ENCODE data around the gene PNMT.
A peak's percentile ranks its signal among the peaks of the same experiment; 100 is the strongest.

PNMT gene

DNA sequence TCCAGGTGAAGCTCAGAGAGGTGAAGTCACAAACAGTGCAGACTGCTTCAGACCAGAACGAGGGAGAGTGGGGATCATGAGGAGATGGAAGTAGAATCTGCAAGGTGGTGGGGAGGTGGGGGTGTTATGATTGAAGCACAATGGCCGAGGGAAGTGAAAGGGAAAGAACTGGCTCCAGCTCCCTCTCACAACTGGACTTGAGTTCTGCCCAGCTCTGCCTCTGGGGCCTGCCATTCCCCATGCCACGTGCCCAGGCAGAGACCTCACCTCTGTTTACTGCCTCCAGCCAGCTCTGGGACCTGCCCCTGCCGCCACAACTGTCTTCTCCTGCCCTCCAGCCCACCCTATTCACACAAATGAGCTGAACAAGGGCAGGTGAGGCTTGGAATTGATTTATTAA lies 2.5 kb downstream of the PNMT start:
- no peak for DNase-seq

DNA sequence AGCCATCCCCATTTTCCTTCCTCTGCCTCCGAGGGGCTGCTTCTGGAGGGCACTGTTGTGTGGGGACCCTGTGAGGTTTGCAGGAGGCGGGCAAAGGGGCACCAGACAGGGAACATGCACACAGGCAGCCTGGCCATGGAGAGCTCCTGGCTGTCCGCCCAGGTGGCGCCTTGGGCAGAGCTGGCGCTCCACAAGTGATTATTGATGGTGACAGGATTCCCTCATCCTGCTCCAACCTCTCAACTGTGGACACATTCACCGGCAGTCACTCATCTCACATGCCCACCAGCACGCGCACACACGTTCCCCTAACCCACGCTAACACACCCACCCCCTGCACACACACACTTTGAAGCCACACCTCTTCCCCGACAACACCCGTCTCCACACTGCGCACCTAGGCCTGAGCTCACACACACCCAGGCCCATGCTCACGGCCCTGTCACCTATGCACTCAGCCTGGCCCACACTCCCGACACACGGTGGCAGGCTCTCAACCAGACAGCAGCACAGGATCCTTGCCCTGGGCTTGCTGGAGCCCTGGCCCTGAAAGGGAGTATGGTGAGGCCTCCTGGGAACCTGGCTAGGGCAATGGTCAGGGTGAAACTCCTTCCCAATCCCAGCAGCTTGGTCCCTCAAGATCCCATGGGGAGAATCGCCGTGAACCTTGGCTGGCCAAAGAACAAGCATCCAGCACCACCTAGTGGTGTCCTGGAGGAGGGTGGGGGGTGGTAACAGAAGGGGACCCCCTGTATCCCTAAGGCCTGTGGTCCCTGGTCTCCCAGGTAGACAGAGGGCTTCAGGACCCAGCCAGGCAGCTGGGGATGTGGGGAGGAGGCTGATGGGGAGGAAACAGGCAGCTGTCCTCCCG lies 3.6 kb downstream of the PNMT start:
- peak in 3 of 4 experiments; percentile 25 to 53 (median 47) for DNase-seq

DNA sequence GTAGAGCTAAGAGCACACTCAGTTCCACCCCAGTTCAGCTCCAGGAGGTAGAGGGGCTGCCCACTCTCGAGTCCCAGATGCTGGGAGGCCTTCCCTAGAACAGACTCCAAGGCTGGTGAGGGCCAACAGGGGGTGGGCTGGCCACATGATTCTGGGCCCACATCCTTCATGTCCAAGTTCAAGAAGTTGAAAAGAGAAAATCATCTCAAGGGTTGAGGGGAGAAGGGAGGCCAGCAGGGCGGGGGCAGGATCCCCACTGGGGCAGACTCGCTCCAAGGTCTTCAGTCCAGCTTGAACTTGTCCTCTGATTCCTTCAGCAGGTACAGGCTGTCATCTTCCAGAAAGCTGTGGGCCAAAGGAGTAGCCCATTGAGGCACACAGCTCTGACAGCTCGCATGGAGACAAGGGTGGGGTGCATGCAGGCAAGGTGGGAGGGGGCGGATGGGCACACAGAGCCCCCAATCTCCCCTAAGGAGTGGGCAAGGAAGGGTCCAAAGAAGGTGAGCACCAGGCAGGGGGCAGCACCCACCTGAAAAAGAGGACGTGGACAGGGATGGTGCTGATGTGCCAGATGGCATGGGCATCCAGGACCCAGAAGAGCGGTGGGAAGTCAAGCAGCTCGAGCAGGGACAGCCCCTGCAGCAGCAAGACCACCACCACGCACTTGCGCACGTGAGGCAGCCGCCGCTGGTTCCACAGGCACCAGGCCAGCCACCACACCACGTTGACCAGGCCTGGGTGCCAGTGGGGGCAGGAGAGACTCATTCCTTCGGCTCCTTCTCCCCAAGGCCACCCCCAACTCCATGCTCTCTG lies 4.5 kb downstream of the PNMT start:
- DNase-seq = no peak

DNA sequence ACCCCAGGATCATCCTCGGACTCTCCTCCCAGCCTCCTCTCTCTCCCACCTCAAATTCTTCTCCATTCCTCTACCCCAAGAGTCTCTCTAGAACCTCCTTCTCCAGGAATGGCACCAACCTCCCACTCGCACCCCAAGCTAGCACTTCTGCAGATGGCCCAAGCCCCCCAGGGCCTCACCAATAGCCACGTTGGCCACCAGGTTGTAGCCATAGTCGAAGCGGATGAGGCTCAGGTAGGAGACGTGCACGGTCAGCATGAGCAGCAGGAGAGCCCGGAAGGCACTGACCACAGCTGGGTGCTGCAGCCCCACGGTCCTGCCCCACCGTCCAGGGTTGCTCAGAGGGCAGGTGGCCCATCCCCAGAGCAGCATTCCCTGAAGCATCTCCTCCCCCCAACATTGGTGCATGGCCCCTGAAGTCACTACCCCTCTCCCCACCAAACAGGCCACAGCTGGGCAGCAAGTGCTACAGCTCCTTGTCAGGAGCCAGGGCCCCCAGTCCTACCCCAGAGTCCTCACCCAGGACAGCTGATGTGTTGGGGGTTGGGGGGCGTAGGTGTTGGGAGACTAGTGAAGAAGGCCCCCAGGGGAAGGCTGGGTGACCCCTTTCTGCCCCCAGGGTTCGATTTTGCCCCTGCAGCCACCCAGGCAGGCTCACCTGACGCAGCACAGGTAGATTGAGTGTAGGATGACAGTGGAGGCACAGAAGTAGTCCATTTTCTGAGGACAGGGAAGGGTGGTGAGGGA lies 5.3 kb downstream of the PNMT start:
- DNase-seq = no peak

DNA sequence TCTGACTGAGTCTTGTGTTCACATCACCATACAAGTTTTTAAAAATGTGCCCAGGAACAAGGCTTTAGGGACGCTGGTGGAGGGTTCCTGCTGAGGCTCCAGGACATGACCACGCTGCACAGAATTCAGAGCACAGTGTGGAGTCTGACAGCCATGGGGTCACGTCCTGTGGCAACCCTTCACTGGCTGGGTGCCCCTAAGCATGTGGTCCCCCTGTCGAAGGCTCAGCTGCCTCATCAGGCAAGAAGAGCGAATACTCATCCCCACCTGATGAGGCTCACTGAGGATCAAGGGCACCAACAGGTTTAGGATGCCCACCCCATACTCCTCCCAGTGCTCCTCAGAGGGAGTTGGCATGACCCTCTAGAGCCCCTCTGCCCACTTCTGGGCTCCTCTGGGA lies 5.9 kb downstream of the PNMT start:
- no peak for DNase-seq

DNA sequence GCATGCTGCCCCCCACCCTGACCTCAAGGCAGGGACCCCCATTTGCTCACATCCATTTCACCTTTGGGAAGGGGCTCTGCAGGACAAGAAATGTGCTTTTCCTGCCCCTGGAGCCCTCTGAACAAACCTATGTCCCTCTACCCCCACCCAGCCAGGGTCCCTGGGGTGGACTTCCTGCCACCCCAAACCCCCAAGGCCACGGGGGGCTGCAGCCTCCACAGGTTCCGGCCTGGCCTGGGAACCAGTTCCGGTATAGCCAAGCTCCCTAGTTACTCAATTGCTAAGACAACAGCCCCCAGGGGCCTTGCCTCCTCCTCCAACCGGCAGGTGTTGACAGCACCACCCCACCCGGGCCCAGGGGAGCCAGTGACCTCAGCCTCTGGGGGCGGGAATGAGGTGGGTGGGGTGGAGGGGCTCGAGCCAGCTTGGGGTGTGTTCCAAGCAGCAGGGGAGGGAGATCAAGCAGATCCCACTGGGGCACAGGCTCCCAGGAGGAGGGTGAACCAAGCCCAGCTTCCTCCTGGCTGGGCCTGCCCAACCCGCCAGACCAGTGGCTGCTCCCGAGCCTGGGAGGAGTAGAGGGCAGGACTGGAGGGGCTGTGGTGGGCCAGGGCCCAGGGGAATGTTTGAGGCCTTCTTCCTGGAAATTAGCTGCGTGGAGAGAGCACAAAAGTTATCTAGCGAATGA lies 6.6 kb downstream of the PNMT start:
- DNase-seq = no peak

DNA sequence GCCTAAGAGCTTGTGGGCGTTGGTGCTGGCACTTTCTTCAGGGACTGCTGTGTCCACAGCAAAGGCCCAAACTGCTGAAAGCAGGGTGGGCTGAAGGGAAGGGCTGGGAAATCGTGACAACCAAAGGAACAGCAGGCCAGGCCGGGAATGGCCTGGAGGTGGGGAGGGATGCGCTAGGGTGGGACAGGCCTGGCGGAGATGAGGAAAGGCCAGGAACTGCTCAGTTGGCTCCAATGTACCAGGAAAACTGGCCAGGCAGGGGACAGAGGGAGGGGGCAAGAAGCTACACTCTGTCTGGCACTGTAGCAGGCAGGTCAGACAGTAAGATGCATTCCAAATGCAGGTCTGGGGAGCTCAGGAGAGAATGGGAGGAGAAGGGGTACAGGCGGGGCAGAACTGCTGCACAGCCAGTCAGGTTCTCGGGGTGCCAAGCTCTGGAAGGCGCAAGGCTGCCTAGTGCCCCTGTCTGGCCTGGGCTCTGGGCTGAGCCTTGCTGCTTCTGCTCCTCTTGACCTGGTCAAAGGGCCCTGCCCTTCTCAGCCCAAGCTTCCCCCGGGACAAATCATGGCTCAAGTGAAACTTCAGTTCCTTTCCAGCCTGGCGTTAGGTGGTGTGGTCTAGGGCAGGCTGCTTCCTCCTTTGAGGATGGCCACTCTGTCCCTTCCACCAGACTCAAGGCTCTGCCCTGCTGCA lies 7.3 kb downstream of the PNMT start:
- DNase-seq = peak in 2 of 4 experiments; percentile 22 to 31

DNA sequence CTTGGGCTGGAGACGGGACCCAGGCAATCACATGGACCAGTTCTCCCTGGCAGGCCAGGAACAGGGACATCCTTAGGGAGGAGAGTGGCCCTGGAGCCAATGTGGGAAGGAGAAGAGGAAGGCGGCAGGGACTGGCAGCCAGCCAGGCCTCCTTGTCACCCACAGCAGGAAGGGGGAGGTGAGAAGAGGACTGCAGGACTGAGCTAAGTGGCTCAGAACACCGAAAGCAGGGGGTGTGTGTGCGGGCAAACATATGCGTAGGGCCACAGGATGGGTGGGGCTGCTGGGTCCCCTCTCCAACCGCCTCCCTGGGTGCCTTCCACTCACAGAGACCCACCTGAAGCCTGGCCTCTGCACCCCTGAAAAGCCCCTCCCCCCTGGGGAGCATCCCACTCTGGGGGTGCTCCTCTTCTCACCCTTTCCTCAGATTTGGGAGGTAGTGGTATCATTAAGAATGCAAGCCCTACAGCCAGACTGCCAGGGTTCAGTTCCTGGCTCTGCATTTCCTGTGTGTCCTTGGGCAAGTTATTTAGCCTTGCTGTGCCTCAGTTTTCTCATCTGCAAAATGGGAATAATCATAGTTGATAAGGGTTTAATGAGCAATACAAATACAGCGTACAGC lies 8.1 kb downstream of the PNMT start:
- DNase-seq = peak; percentile 52 to 80 (median 56)

DNA sequence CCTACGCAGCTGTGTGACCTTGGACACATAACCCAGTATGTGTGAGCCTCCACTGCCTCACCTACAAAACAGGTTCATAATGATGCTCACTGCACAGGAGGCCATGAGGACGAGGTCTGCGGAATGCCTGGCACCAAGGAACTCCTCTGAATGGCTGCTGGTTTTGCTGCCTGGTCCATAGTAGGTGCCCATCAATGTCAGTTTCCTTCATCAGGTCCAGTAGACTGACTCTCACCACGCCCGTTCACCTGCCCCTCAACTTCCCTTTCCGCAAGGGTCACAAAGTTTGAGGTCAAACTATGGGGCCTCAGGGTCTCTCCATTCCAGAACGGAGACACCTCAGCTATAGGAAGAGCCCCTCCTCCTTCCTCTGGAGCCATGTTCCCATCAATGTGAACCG lies 8.8 kb downstream of the PNMT start:
- DNase-seq = no peak

DNA sequence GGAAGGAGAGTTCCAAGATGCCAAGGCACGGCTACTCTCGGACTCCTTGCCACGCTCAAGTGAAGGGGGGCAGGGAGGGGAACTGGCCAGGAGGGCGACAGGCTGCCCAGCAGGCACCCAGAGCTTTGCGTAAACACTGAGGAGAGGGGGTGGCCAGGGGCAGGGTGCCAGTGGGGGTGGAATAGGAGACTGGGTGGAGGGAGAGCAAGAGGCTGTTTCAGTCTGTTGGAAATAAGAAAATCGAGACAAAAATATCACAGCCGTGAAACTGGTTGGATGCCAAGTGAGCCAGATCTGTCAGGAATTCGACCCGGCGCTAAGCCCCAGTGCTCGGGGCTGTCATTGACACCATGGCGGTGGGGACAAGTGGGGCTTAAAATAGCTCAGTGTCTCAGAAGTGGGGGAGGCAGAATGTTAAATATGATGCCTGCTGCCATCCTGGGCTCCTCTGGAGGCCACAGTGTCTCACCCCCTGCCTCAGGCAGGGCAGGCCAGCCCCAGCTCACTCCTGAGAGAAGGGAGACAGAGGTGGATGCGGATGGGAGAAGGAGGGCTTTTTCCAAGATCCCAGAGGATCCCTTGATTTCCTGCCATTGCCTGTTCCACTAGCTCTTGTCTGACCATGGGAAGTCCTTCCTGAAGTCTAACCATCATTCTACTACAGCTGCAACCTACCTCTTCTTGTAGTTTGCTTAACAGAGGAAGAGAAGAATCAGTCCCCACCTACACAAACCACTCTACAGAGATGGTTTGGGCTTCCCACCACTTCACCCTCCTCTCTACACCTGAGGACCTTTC lies 9.5 kb downstream of the PNMT start:
- DNase-seq = no peak

DNA sequence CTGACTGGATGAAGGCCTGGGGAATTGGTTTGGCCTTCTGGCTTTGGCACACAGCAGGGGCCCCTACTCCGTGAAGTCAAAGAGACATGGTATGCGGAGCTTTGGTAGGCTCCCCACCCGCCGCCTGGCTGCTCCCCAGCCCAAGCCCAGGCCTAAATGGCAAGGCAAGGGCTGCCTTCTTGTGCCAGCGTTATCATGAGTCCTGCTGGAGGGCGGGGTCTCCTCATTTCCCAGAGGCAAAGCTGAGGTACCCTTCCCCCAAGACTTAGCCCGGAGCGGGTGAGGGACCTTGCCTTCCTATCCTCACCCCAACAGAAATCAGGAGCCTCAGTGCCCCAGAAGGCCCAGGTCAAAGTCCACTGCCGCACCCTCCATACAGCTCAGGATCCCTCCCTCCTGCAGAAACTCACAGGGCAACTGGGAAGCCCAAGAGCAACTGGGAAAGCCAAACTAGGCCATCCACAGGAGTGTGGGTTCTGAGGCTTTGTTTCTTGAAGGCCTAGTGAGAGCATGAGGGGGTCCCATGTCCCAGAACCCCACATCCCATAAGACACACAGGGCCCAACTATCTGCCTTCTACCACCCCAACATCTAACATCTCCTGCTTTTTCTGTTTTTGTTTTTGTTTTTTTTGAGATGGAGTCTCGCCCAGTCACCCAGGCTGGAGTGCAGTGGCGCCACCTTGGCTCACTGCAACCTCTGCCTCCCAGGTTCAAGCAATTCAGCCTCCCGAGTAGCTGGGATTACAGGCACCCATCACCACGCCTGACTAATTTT lies 10.3 kb downstream of the PNMT start:
- no peak for DNase-seq

DNA sequence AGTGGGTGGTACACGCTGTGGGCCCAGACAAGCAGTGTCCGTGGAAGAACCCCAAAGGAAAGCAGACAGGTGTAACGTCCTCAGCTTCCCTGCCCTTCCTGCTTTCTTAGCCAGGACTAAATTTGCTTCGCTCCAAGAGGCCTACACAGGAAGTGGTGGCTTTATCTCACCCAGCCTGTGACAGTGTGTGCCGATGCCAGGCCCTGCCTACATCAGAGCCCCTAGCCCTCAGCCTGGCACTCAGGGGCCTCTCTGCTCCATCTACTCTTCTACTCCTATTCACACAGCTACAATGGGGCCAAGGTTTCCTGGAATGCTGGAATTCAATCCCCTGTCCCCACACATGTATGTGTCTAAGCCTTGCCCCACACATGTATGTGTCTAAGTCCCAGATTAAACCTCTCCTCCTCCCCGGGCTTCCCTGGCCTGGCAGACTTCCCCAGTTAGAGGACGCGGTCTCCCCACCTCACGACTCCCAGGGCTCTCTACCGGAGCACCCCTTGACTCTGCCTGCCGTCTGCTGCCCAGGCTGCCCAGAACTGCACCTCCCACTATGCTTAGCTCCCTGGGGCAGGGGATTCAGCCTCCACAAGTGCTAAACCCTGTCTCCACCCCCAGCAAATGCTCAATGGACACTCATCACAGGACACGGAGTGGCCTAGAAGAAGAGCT lies 11.4 kb downstream of the PNMT start:
- DNase-seq = no peak

DNA sequence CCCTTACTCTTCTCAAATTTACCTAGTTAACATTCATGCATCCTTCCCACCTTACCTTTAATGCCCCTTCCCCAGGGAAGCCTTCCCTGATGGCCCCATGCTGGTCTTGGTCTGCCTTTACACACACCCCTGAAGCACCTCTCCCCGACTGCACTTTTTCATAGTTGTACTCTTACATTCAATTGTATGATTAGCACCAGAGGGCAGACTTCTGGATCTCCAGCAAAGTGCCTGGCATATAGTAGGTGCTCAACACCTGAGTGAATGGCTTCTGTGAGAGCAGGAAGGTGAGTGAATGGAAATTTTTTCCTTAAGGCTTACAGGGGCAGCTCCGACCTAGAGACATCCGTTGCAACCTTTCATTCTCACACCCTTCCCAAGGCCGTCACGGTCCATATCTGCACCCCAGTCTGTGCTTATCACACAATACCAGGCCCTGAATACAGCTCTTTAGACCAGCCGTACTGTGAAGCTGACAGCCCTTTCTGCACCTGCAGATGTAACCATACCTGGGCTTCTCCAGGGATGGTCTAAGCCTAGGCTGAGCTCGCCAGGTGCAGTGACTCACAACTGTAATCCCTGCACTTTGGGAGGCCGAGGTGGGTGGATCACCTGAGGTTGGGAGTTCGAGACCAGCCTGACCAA lies 15.2 kb downstream of the PNMT start:
- no peak for DNase-seq

DNA sequence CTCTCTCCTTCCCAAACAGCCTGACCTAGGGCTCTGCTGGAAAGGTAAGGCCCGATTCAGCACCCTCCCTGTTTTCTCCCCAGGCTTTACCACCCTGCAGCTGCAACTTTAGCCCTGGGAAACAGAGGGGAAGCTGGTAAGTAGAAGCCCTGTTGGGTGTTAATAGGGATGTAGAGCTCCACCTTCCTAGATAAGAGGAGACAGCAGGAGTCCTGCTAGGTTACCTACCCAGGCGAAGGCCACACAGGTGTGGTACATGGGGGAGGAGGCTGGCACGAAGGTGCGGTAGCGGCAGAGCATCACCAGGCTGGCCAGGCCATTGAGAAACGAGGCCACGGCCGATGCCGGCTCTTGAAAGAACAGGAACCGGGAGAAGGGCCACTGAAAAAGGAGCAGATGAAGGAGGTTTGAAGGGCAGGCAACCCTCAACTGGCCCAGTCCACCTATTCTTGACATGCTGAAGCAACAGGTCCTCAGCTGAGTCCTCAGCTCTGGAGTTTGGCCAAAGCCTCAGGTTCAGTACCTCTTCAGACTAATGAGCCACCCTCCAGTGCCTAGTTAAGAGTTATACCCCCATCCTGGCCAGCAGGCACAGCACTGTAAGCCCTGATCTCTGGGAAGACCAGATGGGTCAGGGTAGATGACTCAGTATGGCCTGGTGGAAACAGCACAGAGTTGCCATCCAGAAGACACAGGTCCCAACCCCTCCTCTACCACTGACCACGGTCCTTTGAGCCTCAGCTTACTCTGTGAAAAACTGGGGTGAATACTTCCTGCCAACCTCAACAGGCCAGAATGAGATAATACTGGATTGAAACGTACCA lies 16.3 kb downstream of the PNMT start:
- DNase-seq = no peak

DNA sequence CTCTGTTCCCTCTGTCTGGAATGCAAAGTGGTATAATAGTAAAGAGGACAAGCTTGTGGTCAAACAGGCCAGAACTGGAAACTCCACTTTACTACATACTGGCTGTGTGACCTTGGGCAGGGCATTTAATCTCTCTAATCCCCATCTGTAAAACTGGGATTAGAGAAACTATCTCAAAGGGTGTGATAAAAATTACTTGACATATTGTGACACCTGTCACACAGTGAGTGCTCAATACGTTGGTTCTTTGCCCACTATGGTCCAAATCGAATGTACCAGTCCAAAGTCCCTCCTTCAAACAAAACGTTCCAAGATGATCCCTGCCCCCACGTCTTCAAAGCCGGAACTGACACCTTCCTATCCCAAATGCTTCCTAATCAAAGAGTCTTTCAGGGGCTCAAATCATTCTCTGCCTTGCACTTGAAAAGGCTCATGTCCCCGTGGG lies 18.9 kb downstream of the PNMT start:
- no peak for DNase-seq

DNA sequence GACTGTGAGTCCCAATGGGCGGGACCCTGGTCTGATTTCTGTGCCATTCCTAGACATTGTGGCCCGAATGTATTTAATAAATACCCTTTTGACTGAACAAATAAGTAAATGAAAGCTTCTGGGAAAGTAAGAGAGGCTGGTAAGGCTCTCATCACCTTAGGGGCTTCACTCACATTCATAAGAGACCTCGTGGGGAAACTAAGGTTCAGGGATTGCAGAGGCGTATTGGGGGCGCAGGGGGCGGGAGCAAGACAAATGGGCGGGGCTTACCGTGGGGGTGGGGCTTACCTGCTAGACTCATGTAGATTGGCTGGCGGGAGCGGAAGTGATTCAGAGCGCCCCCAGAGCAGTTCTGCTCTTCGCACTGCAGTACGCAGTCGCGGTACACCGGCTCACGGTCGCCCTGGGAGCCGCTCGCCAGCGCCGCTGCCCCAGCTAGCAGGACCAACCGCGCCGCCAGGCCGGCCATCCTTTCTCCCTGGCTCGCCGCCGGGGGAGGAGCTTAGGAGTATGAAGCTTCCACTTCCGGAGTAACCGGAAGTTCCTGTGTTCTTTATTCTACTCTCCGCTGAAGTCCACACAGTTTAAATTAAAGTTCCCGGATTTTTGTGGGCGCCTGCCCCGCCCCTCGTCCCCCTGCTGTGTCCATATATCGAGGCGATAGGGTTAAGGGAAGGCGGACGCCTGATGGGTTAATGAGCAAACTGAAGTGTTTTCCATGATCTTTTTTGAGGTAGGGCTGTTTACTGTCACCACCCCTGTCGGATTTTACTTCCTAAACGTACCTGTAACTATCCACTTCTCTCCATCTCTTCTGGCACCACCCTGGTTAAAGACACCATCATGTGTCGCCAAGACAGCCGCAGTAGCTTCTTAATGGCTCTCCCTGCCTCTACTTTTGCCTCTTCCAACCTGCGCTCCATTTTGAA lies 19.6 kb downstream of the PNMT start, which contains the start of gene PGAP3:
Gene PGAP3 (minus strand): TSS at position 512 of the 929 bp plus-strand sequence. CDS start 43 bp downstream, at position 469.
- peak; percentile 86 to 92 (median 90) for DNase-seq
